NCI-H748 (cell line): ENCODE results near the gene PLPPR1.
"Not testable (repeated sequence)": the region's sequence is repeated elsewhere in the genome, so short reads cannot be mapped to it uniquely, and the experiment has no call there.

Experiments
- DNase-seq: peaks from one replicate; lab custom pipeline; 2025; ENCODE audit not compliant: unreplicated experiment; lab: John Stamatoyannopoulos, UW

Gene PLPPR1

DNA sequence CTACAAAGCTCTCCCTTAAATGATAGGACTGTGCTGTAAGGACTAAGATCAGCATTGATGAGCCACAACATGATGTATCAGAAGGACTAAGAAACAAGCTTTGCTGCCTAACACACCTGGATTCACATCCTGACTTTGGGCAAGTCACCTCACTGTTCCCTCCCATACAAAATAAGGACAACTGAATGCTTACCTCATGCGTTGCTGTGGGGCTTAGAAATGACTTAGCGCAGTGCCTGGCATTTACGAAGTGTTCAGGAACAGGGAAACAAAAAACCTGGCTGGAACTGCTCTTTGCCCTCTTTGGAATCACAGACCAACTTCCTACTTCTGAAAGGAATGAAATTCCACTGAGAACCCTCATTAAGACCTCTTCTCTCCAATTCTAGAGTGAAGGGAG, 242.6 kb downstream of the PLPPR1 start:
- no peak for DNase-seq

DNA sequence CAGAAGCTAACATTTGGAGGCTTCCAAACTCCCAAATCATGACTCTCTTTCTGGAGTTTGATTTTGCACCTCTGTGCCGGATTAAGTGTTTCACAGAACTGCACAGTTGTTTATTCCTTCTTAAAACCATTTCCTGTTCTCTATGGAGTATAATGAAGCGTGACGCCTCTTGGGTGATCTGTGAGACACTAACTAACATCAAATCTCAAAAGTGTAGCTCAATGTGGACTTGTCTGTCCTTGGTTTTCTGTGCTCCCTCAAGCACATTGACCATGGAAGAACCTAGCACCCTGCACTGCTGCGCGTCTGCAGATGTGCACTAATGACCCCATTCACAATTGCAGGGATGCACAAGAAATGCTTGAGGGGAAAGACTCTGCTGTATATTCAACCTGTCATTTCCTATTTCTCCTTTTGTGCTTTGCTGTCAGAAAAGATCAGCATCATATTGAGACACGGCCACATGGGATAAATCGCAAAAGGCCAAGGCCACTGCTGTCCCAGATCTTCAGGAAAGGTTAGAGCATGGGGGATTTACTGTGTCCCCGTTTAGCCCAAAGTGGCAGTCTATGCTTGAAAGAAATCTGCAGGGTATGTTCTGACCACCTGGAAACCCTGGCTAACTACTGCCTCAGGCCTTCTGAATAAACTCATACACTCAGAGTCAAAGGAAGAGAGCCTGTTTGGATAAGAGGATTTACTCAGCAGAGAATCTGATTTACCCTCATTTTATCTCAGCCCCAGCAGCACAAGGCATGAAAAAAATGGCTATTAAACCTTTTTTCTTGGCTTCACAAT, 246.6 kb downstream of the PLPPR1 start:
- no peak for DNase-seq

DNA sequence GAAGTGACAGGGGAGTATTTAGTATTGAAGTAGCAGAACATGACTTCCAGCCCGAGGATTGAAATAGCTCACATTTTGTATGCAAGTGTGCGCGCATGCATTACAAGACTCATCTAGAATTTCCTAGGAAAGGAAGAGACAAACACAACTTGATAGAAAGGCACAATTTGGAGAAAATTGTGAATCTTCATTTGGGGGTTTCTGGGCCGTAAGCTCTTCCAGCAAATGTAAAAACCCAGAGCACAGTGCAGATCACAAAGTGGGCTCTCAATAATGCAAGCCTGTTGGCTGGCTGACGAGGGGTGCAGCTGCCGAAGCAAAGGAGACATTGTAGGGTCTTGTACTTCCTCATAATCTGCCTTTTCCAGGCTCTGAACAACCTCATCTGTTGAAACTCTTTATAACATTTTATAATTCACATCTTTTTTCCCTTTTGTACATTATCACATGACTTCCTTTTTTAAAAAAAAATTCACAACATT, 247.3 kb downstream of the PLPPR1 start:
- no peak for DNase-seq

DNA sequence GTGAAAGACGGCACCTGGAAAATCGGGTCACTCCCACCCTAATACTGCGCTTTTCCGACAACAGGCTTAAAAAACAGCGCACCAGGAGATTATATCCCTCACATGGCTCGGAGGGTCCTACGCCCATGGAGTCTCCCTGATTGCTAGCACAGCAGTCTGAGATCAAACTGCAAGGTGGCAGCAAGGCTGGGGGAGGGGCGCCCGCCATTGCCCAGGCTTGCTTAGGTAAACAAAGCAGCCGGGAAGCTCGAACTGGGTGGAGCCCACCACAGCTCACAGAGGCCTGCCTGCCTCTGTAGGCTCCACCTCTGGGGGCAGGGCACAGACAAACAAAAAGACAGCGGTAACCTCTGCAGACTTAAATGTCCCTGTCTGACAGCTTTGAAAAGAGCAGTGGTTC, 262.5 kb downstream of the PLPPR1 start:
- not testable (repeated sequence) for DNase-seq

DNA sequence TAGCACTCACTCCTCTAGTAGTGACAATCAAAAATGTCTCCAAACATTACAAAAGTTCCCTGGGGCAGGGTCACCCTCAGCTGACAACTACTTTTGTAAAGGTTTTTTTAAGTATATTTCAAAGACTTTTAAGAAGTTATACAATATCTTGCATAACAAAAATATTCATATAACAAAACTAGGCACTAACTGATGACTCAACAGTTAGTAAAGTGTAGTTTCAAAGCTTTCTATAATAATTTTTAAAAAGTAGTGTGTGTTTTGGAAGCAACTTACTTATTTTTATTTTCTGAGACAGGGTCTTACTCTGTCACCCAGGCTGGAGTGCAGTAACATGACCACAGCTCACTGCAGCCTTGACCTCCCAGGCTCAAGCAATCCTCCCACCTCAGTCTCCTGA, 271.4 kb downstream of the PLPPR1 start:
- no peak for DNase-seq

DNA sequence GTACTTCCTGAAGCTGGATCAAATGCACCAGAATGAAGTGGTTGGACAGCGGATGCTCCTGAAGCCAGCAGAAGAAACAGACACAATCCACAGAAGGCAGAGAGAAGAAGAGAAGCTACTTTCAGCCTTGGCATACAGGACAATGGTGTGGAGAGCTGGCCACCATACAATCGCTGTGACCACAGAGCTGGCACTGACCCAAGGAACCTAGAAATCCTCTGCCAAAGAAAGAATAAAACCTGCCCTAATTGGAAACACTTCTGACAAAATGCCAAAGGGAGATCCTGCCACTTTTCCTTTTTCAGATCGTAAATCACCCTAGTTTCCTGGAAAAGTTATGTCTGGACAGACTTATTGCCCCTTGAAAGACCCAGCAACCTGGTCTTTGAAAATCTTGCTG, 278.5 kb downstream of the PLPPR1 start:
- DNase-seq: peak; percentile 15

DNA sequence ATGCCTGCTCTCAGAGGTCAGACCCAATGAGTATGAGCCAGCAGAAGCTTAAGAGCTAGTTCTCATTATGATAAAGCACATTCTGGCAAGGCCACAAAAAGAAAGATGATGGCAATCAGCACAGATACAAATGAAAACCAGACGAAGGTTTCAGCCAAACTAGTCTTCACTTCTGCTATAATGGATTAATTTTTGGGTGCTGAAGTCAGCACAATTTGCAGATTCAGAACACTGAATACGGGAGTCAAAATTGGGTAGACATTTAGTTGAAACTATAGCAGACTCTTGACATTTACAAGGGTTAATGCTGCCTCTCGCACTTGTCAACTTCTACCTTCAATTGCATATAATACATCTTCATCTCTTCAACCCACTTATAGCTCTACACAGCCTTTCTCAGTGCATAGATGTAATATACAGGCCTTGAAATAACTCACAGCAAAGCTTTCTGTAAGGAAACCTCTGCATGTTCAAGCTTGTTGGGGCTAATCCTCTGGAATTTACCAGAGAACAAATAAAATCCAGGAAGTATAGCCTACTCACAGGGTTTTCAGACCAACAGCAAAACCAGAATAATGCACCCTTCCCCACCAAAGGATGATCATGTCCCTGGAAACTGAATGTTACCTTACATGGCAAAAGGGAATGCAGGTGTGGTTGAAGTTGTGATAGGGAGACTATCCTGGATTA, 279.1 kb downstream of the PLPPR1 start:
- no peak for DNase-seq

DNA sequence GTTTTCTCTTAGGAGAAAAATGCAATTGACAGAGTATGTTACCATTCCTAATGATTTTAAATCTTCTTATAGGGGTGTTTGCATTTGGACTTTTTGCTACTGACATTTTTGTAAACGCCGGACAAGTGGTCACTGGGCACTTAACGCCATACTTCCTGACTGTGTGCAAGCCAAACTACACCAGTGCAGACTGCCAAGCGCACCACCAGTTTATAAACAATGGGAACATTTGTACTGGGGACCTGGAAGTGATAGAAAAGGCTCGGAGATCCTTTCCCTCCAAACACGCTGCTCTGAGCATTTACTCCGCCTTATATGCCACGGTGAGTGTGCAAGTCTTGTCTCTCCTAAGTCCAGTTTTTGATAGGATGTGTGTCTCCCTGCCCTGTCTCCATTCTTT, 280.6 kb downstream of the PLPPR1 start:
- DNase-seq: no peak

DNA sequence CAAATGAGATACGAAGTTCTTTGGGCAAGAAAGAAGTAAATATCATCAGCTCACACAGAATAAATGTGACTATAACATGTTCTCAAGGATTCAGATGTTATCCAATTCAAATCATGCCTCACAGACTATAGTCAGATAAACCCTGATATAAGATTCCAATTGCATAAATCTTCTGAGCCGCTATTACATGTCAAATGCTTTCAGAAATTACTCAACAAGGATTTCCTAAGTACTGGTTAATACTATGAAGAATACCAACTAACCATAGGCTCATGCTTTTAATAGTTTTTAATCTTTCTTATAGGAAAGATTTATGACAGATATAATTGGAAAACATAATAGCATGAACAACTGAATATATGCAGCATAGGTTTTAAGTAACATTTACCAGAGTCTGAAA, 282.7 kb downstream of the PLPPR1 start:
- no peak for DNase-seq

DNA sequence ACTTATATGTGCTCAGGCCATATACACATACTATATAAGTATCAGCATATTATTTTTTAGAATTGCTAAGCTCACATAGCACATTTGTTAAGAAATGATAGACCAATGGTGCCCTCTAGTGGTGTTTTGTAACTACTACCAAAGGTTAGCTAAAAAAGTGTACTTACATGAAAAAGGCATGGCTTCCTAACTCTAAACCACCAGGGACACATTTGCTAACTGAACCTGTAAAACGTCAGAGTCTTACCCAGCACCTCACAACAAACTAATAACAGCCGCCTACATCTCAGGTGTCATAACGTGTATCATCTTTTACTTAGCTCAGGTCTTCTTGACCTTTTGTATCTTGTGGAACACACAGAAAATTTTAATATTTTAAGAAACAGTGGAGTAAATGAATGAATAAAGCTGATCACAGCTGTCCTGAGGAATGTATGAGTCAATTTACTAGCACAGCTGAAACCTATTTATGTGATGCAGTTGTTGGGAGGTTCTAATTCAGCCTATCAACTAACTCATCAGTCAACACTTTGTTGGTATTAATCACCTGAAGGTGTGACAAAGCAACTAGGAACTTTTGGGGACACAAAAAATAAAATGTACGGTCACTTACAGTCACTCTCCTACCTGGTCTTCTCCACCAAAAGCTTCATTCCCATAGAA, 283.4 kb downstream of the PLPPR1 start:
- peak; percentile 84 for DNase-seq

DNA sequence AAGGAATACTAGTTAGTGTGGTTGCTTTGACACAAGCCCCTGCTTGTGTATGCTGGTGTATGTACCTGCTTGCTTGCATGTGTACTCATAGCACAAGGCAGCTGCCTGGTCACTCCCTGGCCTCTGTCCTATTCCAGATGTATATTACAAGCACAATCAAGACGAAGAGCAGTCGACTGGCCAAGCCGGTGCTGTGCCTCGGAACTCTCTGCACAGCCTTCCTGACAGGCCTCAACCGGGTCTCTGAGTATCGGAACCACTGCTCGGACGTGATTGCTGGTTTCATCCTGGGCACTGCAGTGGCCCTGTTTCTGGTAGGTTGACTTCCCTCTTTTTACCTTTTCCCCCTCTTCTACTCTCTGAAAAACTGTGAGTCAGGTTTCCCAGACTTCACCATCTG, 284.1 kb downstream of the PLPPR1 start:
- no peak for DNase-seq

DNA sequence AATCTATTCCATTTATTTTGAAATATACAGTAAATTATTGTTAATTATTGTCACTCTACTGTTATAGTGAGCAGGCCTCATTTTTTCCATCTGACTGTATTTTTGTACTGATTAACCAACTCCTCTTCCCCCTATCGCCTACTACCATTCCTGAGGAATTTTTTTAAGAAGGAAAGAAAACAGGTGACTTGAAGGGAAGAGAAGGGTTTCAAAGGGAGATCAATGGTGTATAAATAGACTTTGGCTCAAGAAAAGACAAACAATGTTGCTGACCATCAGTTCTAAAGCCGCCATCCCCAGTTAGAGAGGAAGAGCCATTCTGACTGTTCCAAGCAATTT, 286.6 kb downstream of the PLPPR1 start:
- no peak for DNase-seq

DNA sequence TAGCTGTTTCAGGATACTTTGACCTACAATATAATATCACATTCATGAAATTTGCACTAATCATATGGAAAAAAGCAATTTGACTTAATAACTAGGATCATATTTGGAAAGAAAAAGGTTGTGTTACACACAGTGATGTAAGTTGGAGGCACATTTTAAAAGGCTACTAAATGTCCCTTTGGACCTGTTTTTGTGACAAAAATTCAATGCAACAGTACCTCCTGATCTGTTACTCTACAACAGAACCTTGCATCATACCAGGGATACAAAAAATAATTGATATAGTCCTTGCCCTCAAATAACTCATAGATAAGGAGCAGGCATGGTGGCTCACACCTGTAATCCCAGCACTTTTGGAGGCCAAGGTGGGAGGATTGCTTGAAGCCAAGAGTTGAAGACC, 289.2 kb downstream of the PLPPR1 start:
- DNase-seq: no peak

DNA sequence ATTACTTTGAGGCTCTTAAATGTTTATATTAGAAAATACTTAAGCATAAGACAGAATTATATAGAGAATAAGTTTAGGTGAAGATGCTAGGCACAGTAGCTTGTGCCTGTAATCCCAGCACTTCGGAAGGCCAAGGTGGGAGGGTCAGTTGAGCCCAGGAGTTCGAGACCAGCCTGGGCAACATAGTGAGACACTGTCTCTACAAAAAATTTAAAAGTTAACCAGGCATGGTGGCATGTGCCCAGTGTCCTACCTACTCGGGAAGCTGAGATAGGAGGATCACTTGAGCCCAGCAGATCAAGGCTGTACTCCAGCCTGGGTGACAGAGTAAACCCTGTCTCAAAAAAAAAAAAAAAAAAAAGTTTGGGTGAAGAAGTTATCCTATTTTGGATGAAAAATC, 294.6 kb downstream of the PLPPR1 start:
- DNase-seq: no peak

DNA sequence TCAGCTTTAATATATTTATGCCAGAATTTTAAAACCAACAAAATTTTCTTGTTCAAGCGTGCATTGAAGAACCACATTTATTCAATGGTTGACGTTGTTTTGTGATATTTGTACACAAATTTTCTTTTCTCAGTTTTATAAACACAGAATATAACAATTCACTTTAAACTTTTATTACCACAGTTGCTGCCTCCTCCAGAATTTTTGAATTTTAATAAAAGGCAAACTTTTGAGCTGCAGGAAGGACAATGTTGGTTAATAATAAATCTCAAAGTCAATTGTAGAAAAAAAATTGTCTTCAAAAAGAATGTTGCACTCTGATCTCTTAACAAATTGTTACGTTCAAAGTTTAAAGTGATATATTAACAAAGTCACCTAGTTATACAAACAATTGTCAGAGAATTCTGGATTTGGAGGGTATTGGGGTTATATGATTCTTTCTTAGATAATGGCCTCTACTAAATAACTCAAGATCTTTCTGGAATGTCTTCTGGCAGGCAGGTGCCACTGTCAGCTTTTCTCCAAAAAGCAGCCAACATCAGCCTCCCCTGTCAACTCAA, 295.8 kb downstream of the PLPPR1 start:
- DNase-seq: no peak

DNA sequence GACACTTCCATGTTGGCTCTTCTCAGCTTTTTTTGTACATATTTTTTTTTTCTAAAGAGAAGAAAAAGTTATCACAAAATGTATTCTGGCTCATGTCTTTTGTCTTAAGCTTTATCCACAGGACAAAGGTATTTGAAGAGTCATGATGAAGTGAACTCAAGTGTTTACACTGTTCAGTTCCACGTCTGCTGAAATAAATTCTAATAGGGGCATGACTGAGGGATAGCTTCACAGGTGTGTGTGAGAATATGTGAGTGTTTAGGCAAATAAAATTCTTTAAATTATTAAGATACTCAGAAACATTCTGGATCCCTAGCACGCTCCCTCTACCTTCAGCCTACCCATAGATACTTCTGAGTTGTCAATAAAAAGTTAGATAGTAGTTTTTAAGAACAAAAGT, 296.5 kb downstream of the PLPPR1 start:
- peak; percentile 18 for DNase-seq

DNA sequence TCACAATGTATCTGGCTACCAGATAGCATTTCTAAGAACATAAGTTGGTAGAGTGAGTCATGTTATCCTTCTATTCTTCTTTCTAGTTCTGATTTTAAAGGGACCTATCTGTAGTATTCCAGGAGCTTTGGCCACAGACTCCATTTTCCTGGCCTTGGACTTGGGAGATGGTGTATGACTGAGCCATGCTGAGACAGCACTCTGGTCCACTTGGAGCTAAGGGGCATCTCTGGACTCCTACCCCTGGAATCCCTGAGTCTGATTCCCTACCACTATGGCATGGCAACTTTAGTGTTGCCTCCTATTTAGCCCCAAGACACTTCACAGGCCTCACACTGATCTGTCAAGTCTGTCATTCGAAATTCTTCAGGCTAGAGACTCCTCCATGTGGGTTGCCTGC, 297.5 kb downstream of the PLPPR1 start:
- DNase-seq: no peak

DNA sequence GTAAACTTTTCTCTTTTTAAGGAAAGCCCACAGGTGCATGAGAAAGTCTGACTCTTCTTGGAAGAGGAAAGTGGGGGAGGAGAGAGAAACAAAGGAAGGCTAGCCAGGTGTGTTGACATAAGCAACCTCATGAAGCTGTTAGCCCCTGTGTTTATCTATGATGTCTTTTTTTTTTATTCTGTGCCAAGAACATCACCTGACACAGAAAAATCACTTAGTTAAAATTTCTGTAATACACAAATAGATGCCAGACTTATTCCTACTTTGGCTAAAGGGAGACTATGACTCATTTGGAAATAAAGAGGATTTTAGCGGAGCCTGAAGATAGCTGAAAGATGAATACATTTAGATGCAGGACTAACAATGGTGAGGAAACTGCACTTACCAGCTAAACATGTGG, 298.0 kb downstream of the PLPPR1 start:
- DNase-seq: peak; percentile 87

DNA sequence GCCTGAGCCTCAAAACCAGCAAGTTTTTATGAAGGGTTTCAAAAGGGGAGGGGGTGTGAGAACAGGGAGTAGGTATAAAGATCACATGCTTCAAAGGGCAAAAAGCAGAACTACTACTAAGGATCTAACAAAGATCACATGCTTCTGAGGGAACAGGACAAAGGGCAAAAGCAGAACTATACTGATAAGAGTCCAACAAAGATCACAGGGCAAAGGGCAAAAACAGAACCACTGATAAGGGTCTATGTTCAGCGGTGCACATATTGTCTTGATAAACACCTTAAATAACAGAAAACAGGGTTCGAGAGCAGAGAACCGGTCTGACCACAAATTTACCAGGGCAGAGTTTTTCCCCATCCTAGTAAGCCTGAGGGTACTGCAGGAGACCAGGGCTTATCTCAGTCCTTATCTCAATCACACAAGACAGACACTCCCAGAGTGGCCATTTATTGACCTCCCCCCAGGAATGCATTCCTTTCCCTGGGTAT, 298.9 kb downstream of the PLPPR1 start:
- DNase-seq: not testable (repeated sequence)

DNA sequence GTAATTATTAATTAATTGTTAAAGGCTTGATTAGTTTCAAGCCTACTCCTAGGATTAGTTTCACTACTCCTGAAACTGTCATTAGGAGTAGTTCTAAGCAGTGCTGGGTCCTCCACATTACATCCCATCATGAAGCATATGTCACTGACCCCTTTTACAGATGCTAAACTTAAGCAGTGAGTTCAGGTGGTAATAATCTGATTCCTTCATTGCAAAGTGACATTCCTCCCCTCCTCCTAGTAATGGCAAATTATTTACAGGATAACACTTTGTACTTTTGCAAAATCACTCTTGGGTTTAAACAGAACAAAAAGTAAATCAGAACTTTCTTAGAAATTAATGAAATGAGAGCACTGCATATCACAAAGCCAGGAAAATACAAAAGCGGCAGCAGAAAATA, 303.8 kb downstream of the PLPPR1 start:
- no peak for DNase-seq

DNA sequence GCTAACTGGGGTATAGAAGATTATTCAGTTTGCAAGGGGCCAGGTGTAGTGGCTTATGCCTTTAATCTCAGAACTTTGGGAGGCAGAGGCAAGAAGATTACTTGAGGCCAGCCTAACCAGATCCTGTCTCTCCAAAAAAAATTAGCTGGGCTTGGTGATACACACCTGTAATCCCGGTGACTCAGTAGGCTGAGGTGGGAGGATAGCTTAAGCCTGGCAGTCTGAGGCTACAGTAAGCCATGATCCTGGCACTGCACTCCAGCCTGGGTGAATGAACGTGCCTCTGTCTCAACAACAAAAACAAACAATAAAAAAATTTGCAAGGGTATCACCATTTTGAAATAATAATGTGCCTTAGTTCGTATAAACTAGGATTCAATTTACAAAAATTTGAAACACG, 305.0 kb downstream of the PLPPR1 start:
- DNase-seq: no peak
